Prostate gland (tissue), 2 donors: Measurements from ENCODE around the gene RXRA.

Experiments
- POLR2A ChIP-seq: fragments of 450-650 bp; IDR thresholded peaks from one replicate; pipeline ENCODE4 v1.6.1; 2016; ENCODE audit warnings: antibody characterized with exemption, mild to moderate bottlenecking
- POLR2AphosphoS5 ChIP-seq: sonication (generic); formaldehyde crosslinking; IDR thresholded peaks from one replicate; pipeline ENCODE4 v1.6.1; 2017; ENCODE audit warnings: antibody characterized with exemption
- TF ChIP-seq, protein P1 (sequence below), 4 experiments: fragments of 200-600 bp in 2 of 4; fragments of 450-650 bp in 2 of 4; sonication (generic) in 2 of 4; IDR thresholded peaks; 1 replicate in 3 of 4; 2 replicates in 1 of 4; pipeline ENCODE4 v1.5.1; 2016 to 2019; ENCODE audit warnings: antibody characterized with exemption in 4 of 4, mild to moderate bottlenecking in 2 of 4, moderate library complexity in 2 of 4

DNA sequence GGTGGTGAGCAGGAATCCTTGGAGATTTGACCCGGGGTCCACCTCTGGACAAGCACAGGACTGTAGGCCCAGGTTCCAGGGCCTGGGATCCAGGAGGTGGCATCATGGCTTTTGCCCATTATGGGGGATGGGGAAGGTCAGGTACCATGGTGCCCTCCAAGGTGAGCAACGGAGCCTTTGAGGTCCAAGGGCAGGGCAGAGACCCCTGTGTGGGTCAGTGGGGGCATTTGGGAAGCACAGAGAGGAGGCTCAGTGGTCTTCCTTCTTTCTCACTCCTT is 117.7 kb downstream of the RXRA start:
- TF ChIP-seq, protein P1, sequence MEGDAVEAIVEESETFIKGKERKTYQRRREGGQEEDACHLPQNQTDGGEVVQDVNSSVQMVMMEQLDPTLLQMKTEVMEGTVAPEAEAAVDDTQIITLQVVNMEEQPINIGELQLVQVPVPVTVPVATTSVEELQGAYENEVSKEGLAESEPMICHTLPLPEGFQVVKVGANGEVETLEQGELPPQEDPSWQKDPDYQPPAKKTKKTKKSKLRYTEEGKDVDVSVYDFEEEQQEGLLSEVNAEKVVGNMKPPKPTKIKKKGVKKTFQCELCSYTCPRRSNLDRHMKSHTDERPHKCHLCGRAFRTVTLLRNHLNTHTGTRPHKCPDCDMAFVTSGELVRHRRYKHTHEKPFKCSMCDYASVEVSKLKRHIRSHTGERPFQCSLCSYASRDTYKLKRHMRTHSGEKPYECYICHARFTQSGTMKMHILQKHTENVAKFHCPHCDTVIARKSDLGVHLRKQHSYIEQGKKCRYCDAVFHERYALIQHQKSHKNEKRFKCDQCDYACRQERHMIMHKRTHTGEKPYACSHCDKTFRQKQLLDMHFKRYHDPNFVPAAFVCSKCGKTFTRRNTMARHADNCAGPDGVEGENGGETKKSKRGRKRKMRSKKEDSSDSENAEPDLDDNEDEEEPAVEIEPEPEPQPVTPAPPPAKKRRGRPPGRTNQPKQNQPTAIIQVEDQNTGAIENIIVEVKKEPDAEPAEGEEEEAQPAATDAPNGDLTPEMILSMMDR (IDR thresholded peaks at IDR 0.05), result no peak
- TF ChIP-seq POLR2AphosphoS5 (no peak), POLR2A (no peak)
